Neuronal stem cell (in vitro differentiated cells): ENCODE measurements around the gene SPATA13. TPM values are rescaled to one million over a fixed set of nuclear protein-coding genes. Genes with fewer than 3 reads are reported as not detected.
A peak's percentile ranks its signal among the peaks of the same experiment; 100 is the strongest.

Experiments used
- DNase-seq: peaks from one replicate; pipeline ENCODE4 v3.0.0-alpha.2; 2013; ENCODE audit warnings: low spot score
- H2AFZ ChIP-seq: one replicate; pipeline ENCODE4 v1.6.1; 2013; ENCODE audit warnings: mild to moderate bottlenecking, low read length, inconsistent platforms
- H2AK5ac ChIP-seq: 2 replicates; pipeline ENCODE4 v1.6.1; 2013; ENCODE audit warnings: low read depth, mild to moderate bottlenecking, inconsistent platforms, low read length, moderate library complexity, mixed read lengths
- H2BK120ac ChIP-seq: 2 replicates; pipeline ENCODE4 v1.6.1; 2013; ENCODE audit warnings: low read depth, mild to moderate bottlenecking, inconsistent platforms, low read length, moderate library complexity, mixed read lengths
- H2BK12ac ChIP-seq: one replicate; pipeline ENCODE4 v1.6.1; 2013; ENCODE audit warnings: low read length, inconsistent platforms
- H2BK15ac ChIP-seq: 2 replicates; pipeline ENCODE4 v1.6.1; 2013; ENCODE audit warnings: mild to moderate bottlenecking, low read length, inconsistent platforms, mixed read lengths
- H2BK5ac ChIP-seq: one replicate; pipeline ENCODE4 v1.6.1; 2013; ENCODE audit warnings: inconsistent platforms, mild to moderate bottlenecking, low read length, moderate library complexity
- H3K14ac ChIP-seq: one replicate; pipeline ENCODE4 v1.6.1; 2013; ENCODE audit warnings: low read length, inconsistent platforms
- H3K18ac ChIP-seq: 2 replicates; pipeline ENCODE4 v1.6.1; 2013; ENCODE audit warnings: low read length, inconsistent platforms
- H3K23ac ChIP-seq: 2 replicates; pipeline ENCODE4 v1.6.1; 2013; ENCODE audit warnings: low read depth, mild to moderate bottlenecking, mixed read lengths, low read length, inconsistent platforms; ENCODE audit not compliant: poor library complexity
- H3K27ac ChIP-seq: replicated peaks from 3 replicates; pipeline ENCODE4 v1.5.1; 2013; ENCODE audit warnings: low read length, inconsistent platforms
- H3K27me3 ChIP-seq, 3 experiments: 2 replicates each; pipeline ENCODE4 v1.6.1; 2013; ENCODE audit warnings: low read length in 3 of 3, mild to moderate bottlenecking in 2 of 3, inconsistent platforms in 1 of 3, low read depth in 1 of 3, mixed read lengths in 1 of 3, moderate library complexity in 1 of 3; ENCODE audit not compliant: control insufficient read depth in 3 of 3, insufficient read depth in 3 of 3
- H3K36me3 ChIP-seq, 2 donors: replicated peaks in 1 of 2; 2 replicates each; pipeline ENCODE4 v1.6.1; 2013; ENCODE audit warnings: low read length in 2 of 2; ENCODE audit not compliant: control insufficient read depth in 2 of 2, insufficient read depth in 2 of 2
- H3K4ac ChIP-seq: 2 replicates; pipeline ENCODE4 v1.6.1; 2013; ENCODE audit warnings: inconsistent platforms, mild to moderate bottlenecking, low read length, moderate library complexity
- H3K4me1 ChIP-seq, 2 donors: 1 replicate in 1 of 2; 2 replicates in 1 of 2; pipeline ENCODE4 v1.6.1; 2013; ENCODE audit warnings: low read length in 2 of 2, low read depth in 1 of 2; ENCODE audit not compliant: control insufficient read depth in 2 of 2, insufficient read depth in 1 of 2
- H3K4me2 ChIP-seq: one replicate; pipeline ENCODE4 v1.6.1; 2013; ENCODE audit warnings: mild to moderate bottlenecking, low read length, inconsistent platforms; ENCODE audit not compliant: insufficient read depth, poor library complexity, severe bottlenecking
- H3K4me3 ChIP-seq, 2 donors: 2 replicates each; pipeline ENCODE4 v1.5.1; 2013; ENCODE audit warnings: low read length in 2 of 2, mild to moderate bottlenecking in 2 of 2, inconsistent platforms in 1 of 2, moderate library complexity in 1 of 2
- H3K79me1 ChIP-seq: one replicate; pipeline ENCODE4 v1.6.1; 2013; ENCODE audit warnings: low read depth, mild to moderate bottlenecking, inconsistent platforms, low read length, moderate library complexity
- H3K9ac ChIP-seq: one replicate; pipeline ENCODE4 v1.6.1; 2013; ENCODE audit warnings: mild to moderate bottlenecking, low read depth, low read length, inconsistent platforms; ENCODE audit not compliant: poor library complexity
- H3K9me3 ChIP-seq, 2 donors: replicated peaks in 1 of 2; 2 replicates each; pipeline versions ENCODE3 to v1.6.1; 2013; ENCODE audit warnings: low read length in 2 of 2, mild to moderate bottlenecking in 2 of 2, inconsistent platforms in 1 of 2, low read depth in 1 of 2, mixed read lengths in 1 of 2, moderate library complexity in 1 of 2; ENCODE audit not compliant: control insufficient read depth in 2 of 2, insufficient read depth in 1 of 2
- H4K8ac ChIP-seq: one replicate; pipeline ENCODE4 v1.6.1; 2013; ENCODE audit warnings: low read depth, mild to moderate bottlenecking, inconsistent platforms, low read length, moderate library complexity
- H4K91ac ChIP-seq: one replicate; pipeline ENCODE4 v1.6.1; 2013; ENCODE audit warnings: low read length, low read depth, mild to moderate bottlenecking, inconsistent platforms; ENCODE audit not compliant: poor library complexity
- WGBS, 2 donors: extraction: QIAGEN DNeasy Blood & Tissue Kit; methylation state at CpG; one replicate each; pipeline ENCODE4 v1.1.7; 2013; ENCODE audit warnings: missing lambda C conversion rate in 2 of 2, mixed read lengths in 1 of 2; ENCODE audit not compliant: insufficient read length in 2 of 2, insufficient replicate concordance in 1 of 2; ENCODE audit errors: extremely low coverage in 2 of 2; 5-methylcytosine and 5-hydroxymethylcytosine counted together
- polyA plus RNA-seq, 2 experiments: library from polyadenylated mRNA; stranded (reverse); fragments of 200-250 nt; gene quantifications; one replicate each; pipeline ENCODE4 v1.2.3, GENCODE V29; 2013

The SPATA13 gene
- 13.0 TPM for polyA plus RNA-seq (2013, experiment 1 of 2)
- polyA plus RNA-seq (2013, experiment 2 of 2): 13.3 TPM

DNA sequence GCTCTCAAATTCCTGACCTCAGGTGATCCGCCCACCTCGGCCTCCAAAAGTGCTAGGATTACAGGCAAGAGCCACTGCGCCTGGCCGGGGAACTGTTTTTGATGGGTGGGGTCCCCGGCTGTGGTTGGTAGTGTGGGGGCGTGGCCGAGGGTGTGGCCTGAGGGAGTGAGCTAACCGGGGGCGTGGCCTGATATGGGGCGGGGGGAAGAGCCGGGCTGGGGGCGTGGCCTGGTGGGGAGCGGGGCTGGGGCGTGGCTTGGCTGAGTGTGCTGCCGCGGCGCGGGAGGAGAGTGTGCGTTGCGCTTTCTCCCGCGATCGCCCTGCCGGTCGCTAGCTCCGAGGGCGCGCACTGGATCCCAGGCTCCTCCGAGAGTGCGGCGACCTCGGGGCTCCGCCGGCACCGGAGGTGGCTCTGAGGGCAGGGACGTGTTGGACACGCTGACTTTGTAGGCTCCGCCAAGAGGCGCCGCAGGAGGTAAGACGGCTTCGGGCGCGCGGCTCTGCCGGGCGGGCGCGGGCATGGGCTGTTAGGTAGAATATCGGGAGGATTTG is at the start of gene SPATA13:
TSS of gene SPATA13 (plus strand) at position 263 of the 552 bp plus-strand sequence. CDS start 62,210 bp downstream, outside the sequence.
- H3K4me2 ChIP-seq: peak within 1 kb of the TSS; percentile 96
- peak within 1 kb of the TSS; percentile 79 to 88 for H3K4me3 ChIP-seq
- no peak within 1 kb of the TSS for H4K8ac ChIP-seq
- H3K9ac ChIP-seq: peak within 1 kb of the TSS; percentile 88
- H3K18ac ChIP-seq: peak within 1 kb of the TSS; percentile 76
- peak within 1 kb of the TSS; percentile 85 for H3K14ac ChIP-seq
- H4K91ac ChIP-seq: no peak within 1 kb of the TSS
- peak within 1 kb of the TSS; percentile 57 for H3K23ac ChIP-seq
- no peak within 1 kb of the TSS for H3K4ac ChIP-seq
- no peaks in the 10 kb centered on the region for H3K9me3 ChIP-seq
- H3K27me3 ChIP-seq: no peaks in the 10 kb centered on the region
- H3K4me1 ChIP-seq: peaks cover 33 to 35% of the 10 kb centered on the region in 2 donors
- no peak within 1 kb of the TSS for H2BK12ac ChIP-seq
- no peak within 1 kb of the TSS for H2BK120ac ChIP-seq
- no peak within 1 kb of the TSS for H3K27ac ChIP-seq
- peak within 1 kb of the TSS; percentile 48 for H2AK5ac ChIP-seq
- H3K79me1 ChIP-seq: peaks cover 10% of the 10 kb centered on the region
- H2BK5ac ChIP-seq: peak within 1 kb of the TSS; percentile 40
- H2AFZ ChIP-seq: peak within 1 kb of the TSS; percentile 86
- WGBS, 2 donors: no CpG with 5 or more reads among the region's 50 CpGs
- peak within 1 kb of the TSS; percentile 88 for H2BK15ac ChIP-seq
- DNase-seq: peak; percentile 92
- peaks cover 6 to 26% of the 10 kb centered on the region in 2 donors for H3K36me3 ChIP-seq

DNA sequence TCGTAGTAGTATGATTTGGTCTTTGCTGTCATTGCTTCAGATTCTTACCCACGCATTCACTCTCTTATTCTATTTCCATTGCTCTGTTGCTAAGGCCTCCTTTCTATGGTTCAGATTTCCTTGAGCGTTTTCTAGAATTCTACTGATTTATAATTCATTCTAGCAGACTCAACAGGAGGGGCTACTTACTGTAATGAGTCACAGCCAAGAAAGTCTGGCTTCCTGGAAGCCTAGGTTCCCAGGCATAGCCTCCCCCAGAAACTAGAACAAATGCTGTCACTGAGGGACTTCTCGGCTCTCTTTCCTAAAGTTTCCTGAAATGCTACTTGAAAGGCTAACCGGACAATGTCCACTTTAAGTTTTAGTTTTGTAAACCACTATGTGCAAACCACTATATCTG is 47.7 kb upstream of the SPATA13 start:
- Histone ChIP-seq H3K36me3 (no peaks in the 10 kb centered on the region), H3K4ac (no peak overlapping the region), H4K8ac (no peak overlapping the region), H3K9ac (no peak overlapping the region), H3K23ac (no peak overlapping the region), H3K18ac (no peak overlapping the region), H3K9me3 (peaks cover 0 to 8% of the 10 kb centered on the region in 2 donors), H2AFZ (no peak overlapping the region), H2AK5ac (no peak overlapping the region), H2BK120ac (no peak overlapping the region), H3K14ac (no peak overlapping the region), H3K4me3 (no peak overlapping the region), H2BK5ac (no peak overlapping the region), H3K4me2 (no peak overlapping the region), H3K79me1 (no peaks in the 10 kb centered on the region), H3K27ac (no peak overlapping the region), H4K91ac (no peak overlapping the region), H2BK12ac (no peak overlapping the region), H2BK15ac (no peak overlapping the region), H3K4me1 (peaks cover 2 to 4% of the 10 kb centered on the region in 2 donors), H3K27me3 (no peaks in the 10 kb centered on the region)
- DNase-seq: no peak
- no CpG with 5 or more reads among the region's 5 CpGs for WGBS, 2 donors

DNA sequence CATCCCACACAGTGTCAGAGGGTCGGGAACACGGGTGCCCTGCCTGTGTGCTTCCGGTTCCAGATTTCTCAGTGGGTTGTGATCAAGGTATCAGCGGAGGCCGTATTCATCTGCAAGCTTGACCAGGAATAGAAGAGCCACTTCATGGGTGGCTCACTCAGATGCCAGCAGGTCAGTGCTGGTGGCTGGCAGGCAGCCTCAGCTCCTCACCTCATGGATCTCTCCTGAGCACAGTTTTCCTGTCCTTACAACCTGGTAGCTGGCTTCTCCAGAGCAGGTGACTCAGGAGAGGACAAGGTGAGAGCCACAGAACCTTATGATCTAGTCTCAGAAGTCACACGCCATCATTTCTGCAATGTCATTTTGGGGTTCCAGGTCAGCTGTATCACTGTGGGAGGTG is 44.8 kb upstream of the SPATA13 start:
- Histone ChIP-seq H3K79me1 (no peaks in the 10 kb centered on the region), H2AFZ (no peak overlapping the region), H3K27me3 (no peaks in the 10 kb centered on the region), H3K18ac (no peak overlapping the region), H3K4me3 (no peak overlapping the region), H3K14ac (no peak overlapping the region), H4K8ac (no peak overlapping the region), H2BK120ac (no peak overlapping the region), H3K9ac (no peak overlapping the region), H4K91ac (no peak overlapping the region), H3K4ac (no peak overlapping the region), H3K9me3 (peaks cover 0 to 8% of the 10 kb centered on the region in 2 donors), H3K23ac (no peak overlapping the region), H3K4me2 (no peak overlapping the region), H3K27ac (no peak overlapping the region), H2AK5ac (no peak overlapping the region), H3K4me1 (peaks cover 9 to 12% of the 10 kb centered on the region in 2 donors), H3K36me3 (no peaks in the 10 kb centered on the region), H2BK5ac (no peak overlapping the region), H2BK12ac (no peak overlapping the region), H2BK15ac (no peak overlapping the region)
- WGBS, 2 donors: no CpG with 5 or more reads among the region's 6 CpGs
- no peak for DNase-seq

DNA sequence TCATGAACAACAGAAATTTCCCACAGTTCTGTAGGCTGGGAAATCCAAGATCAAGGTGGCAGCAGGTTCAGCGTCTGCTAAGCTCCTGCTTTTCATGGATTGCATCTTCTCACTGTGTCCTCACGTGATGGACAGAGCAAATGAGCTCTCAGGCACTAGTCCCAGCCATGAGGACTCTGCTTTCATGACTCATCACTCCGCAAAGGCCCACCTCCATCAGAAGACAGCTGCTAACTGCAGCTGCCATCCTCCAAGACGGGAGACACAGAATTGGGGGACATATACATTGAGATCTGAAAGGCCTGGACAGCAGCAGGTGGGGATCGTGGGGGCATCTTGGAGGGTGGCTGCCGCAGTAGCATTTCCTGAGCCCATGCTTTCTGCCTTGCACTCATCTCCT is 44.4 kb upstream of the SPATA13 start:
- H3K4me1 ChIP-seq: peaks cover 9 to 12% of the 10 kb centered on the region in 2 donors
- H4K91ac ChIP-seq: no peak overlapping the region
- no peak for DNase-seq

More for the DNA sequence above, 44.4 kb upstream of the SPATA13 start:
- Histone ChIP-seq H3K79me1 (no peaks in the 10 kb centered on the region), H2BK15ac (no peak overlapping the region), H3K4ac (no peak overlapping the region), H3K27me3 (no peaks in the 10 kb centered on the region), H2BK5ac (no peak overlapping the region), H3K9me3 (peaks cover 0 to 8% of the 10 kb centered on the region in 2 donors), H3K27ac (no peak overlapping the region), H2AK5ac (no peak overlapping the region), H3K4me3 (no peak overlapping the region), H3K14ac (no peak overlapping the region), H3K9ac (no peak overlapping the region), H4K8ac (no peak overlapping the region), H2BK12ac (no peak overlapping the region), H3K18ac (no peak overlapping the region), H3K23ac (no peak overlapping the region), H2AFZ (no peak overlapping the region), H2BK120ac (no peak overlapping the region), H3K36me3 (no peaks in the 10 kb centered on the region), H3K4me2 (no peak overlapping the region)
- WGBS, 2 donors: no CpG with 5 or more reads among the region's 6 CpGs
